ENCODE data around the gene COMTD1. TPM values are rescaled to one million over a fixed set of nuclear protein-coding genes. Genes with fewer than 3 reads are reported as not detected.

COMTD1 gene
- total RNA-seq, 4 donors from 2014 or later: 32.4 to 69.8 (median 46.7) TPM

DNA sequence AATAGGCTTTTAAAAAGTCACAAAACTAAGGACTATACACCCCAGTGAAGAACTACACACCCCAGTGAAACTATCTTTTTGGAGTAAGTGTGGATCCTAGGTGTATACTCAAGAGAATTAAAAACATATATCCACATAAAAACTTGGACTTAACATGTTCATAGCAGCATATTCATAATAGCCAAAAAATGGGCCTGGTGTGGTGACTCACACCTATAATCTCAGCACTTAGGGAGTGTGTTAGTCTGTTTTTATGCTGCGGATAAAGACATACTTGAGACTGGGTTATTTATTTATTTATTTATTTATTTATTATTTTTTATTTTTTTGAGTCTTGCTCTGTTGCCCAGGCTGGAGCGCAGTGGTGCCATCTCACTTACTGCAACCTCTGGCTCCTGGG is 19.0 kb upstream of the COMTD1 start:
- DNase-seq (ENCODE audit: low spot score in 2 of 2): peak in 1 of 2 donors; percentile 2
- Histone ChIP-seq H3K27ac (no peak overlapping the region), H3K4me1 (no peaks in the 10 kb centered on the region), H3K9me3 (no peaks in the 10 kb centered on the region), H3K27me3 (no peaks in the 10 kb centered on the region), H3K36me3 (no peaks in the 10 kb centered on the region), H3K4me3 (no peak overlapping the region)
- TF ChIP-seq POLR2AphosphoS5 (IDR thresholded peaks at IDR 0.05) (no peak), EP300 (IDR thresholded peaks at IDR 0.05) (no peak), POLR2A (IDR thresholded peaks at IDR 0.05) (no peak)
- TF ChIP-seq, protein P1, sequence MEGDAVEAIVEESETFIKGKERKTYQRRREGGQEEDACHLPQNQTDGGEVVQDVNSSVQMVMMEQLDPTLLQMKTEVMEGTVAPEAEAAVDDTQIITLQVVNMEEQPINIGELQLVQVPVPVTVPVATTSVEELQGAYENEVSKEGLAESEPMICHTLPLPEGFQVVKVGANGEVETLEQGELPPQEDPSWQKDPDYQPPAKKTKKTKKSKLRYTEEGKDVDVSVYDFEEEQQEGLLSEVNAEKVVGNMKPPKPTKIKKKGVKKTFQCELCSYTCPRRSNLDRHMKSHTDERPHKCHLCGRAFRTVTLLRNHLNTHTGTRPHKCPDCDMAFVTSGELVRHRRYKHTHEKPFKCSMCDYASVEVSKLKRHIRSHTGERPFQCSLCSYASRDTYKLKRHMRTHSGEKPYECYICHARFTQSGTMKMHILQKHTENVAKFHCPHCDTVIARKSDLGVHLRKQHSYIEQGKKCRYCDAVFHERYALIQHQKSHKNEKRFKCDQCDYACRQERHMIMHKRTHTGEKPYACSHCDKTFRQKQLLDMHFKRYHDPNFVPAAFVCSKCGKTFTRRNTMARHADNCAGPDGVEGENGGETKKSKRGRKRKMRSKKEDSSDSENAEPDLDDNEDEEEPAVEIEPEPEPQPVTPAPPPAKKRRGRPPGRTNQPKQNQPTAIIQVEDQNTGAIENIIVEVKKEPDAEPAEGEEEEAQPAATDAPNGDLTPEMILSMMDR (IDR thresholded peaks at IDR 0.05): no peak
- 93% methylated on average over 2 of the region's 2 CpGs for WGBS

GRCh38 chr10:75253281-75254220 is 17.8 kb upstream of the COMTD1 start:
- no peak for DNase-seq (ENCODE audit: low spot score in 2 of 2)
- Histone ChIP-seq H3K9me3 (no peaks in the 10 kb centered on the region), H3K27ac (no peak overlapping the region), H3K36me3 (no peaks in the 10 kb centered on the region), H3K4me1 (no peaks in the 10 kb centered on the region), H3K27me3 (no peaks in the 10 kb centered on the region), H3K4me3 (no peak overlapping the region)
- TF ChIP-seq, protein P1 (IDR thresholded peaks at IDR 0.05): no peak
- TF ChIP-seq POLR2A (IDR thresholded peaks at IDR 0.05): no peak
- no peak for TF ChIP-seq EP300 (IDR thresholded peaks at IDR 0.05)
- TF ChIP-seq POLR2AphosphoS5 (IDR thresholded peaks at IDR 0.05): no peak
- WGBS: 69% methylated on average over 1 of the region's 1 CpG

- Histone ChIP-seq H3K9me3 (no peaks in the 10 kb centered on the region), H3K27ac (no peak overlapping the region), H3K36me3 (no peaks in the 10 kb centered on the region), H3K27me3 (no peaks in the 10 kb centered on the region), H3K4me3 (no peak overlapping the region), H3K4me1 (peaks cover 14% of the 10 kb centered on the region)
- WGBS: 67% methylated on average over 1 of the region's 3 CpGs
- TF ChIP-seq POLR2AphosphoS5 (IDR thresholded peaks at IDR 0.05): no peak
- no peak for TF ChIP-seq POLR2A (IDR thresholded peaks at IDR 0.05)
- TF ChIP-seq, protein P1 (IDR thresholded peaks at IDR 0.05): no peak
- no peak for TF ChIP-seq EP300 (IDR thresholded peaks at IDR 0.05)
- peak in 1 of 2 donors; percentile 53 for DNase-seq (ENCODE audit: low spot score in 2 of 2)
Measured at GRCh38 chr10:75250934-75251333, 15.2 kb upstream of the COMTD1 start.

DNA sequence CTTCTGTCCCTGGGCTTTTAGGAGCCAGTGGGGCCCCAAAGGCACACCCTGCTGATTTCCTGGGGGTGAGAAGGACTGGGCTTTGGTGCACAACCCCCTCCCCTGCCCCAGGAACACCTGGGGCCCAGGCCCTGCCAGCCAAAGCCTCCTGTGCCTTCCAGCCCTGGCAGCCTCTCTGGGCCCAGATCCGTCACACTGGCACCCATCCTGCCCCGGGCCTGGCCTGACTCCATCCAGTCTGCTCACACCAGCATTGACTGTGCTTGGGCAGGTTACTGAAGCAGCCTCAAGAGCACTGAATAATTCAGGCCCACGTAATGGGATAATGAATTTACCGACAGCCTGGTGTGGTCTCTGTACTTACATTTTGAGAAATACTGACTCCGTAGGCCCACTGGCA is 12.0 kb upstream of the COMTD1 start:
- H3K9me3 ChIP-seq: no peaks in the 10 kb centered on the region
- no peak overlapping the region for H3K4me3 ChIP-seq
- WGBS: 69% methylated on average over 3 of the region's 5 CpGs
- TF ChIP-seq POLR2AphosphoS5 (IDR thresholded peaks at IDR 0.05) (no peak), POLR2A (IDR thresholded peaks at IDR 0.05) (no peak)
- H3K4me1 ChIP-seq: peaks cover 23% of the 10 kb centered on the region
- H3K36me3 ChIP-seq: no peaks in the 10 kb centered on the region
- no peaks in the 10 kb centered on the region for H3K27me3 ChIP-seq
- H3K27ac ChIP-seq: no peak overlapping the region
- DNase-seq (ENCODE audit: low spot score in 2 of 2): peak in 1 of 2 donors; percentile 52

DNA sequence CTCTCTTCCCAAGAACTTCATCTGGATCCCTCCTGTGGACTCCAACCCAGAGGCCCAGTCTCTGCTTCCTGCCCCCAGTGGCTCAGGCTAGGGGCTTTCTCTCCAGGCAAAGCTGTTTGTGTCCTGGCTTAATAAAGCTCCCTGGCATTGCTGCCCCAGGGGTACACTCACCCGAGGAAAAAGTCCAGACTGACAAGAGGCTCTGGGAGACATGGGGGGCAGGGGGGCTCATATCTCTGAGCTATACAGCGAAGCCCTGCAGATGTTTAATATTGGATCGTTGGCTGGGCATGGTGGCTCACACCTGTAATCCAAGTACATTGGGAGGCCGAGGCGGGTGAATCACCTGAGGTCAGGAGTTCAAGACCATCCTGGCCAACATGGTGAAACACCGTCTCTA is 10.7 kb upstream of the COMTD1 start:
- WGBS: 87% methylated on average over 6 of the region's 6 CpGs
- no peak overlapping the region for H3K27ac ChIP-seq

More for the DNA sequence above, 10.7 kb upstream of the COMTD1 start:
- no peak for DNase-seq (ENCODE audit: low spot score in 2 of 2)
- no peak overlapping the region for H3K4me3 ChIP-seq
- H3K9me3 ChIP-seq: no peaks in the 10 kb centered on the region
- peaks cover 23% of the 10 kb centered on the region for H3K4me1 ChIP-seq
- no peaks in the 10 kb centered on the region for H3K27me3 ChIP-seq
- H3K36me3 ChIP-seq: no peaks in the 10 kb centered on the region
- no peak for TF ChIP-seq POLR2AphosphoS5 (IDR thresholded peaks at IDR 0.05)
- no peak for TF ChIP-seq POLR2A (IDR thresholded peaks at IDR 0.05)
- TF ChIP-seq, protein P1 (IDR thresholded peaks at IDR 0.05): no peak
- TF ChIP-seq EP300 (IDR thresholded peaks at IDR 0.05): no peak
